OCI-LY1 (cell line): ENCODE measurements around the gene NDUFA3.

Experiments used
- H2AFZ ChIP-seq: fragments of 200-600 bp; sonication (generic), shearing (Covaris generic); 2 replicates; pipeline ENCODE4 v1.6.0; 2014; ENCODE audit warnings: antibody characterized with exemption, mild to moderate bottlenecking, low read length
- H3F3A ChIP-seq: fragments of 200-600 bp; sonication (generic), shearing (Covaris generic); 2 replicates; pipeline ENCODE4 v1.6.0; 2014; ENCODE audit warnings: mild to moderate bottlenecking, antibody characterized with exemption, low read length, moderate library complexity; ENCODE audit not compliant: insufficient read depth
- H3K27ac ChIP-seq: fragments of 200-600 bp; sonication (generic); 2 replicates; pipeline ENCODE4 v1.5.1; 2014; ENCODE audit warnings: low read length, mixed run types, mild to moderate bottlenecking, low read depth; ENCODE audit not compliant: poor library complexity, severe bottlenecking
- H3K27me3 ChIP-seq: fragments of 200-600 bp; sonication (generic); 2 replicates; pipeline ENCODE4 v1.6.0; 2014; ENCODE audit warnings: antibody characterized with exemption, mild to moderate bottlenecking, low read length, moderate library complexity; ENCODE audit not compliant: insufficient read depth
- H3K36me3 ChIP-seq: fragments of 200-600 bp; sonication (generic); 2 replicates; pipeline ENCODE4 v1.6.1; 2014; ENCODE audit warnings: mild to moderate bottlenecking, antibody characterized with exemption, low read length, moderate library complexity, mixed read lengths; ENCODE audit not compliant: insufficient read depth
- H3K4me1 ChIP-seq: fragments of 200-600 bp; sonication (generic); 2 replicates; pipeline ENCODE4 v1.5.1; 2014; ENCODE audit warnings: mild to moderate bottlenecking, low read length, moderate library complexity; ENCODE audit not compliant: insufficient read depth, severe bottlenecking
- H3K4me2 ChIP-seq: fragments of 200-600 bp; sonication (generic), shearing (Covaris generic); 2 replicates; pipeline ENCODE4 v1.6.1; 2014; ENCODE audit warnings: low read length
- H3K4me3 ChIP-seq: fragments of 200-600 bp; sonication (generic); 2 replicates; pipeline ENCODE4 v1.5.1; 2014; ENCODE audit warnings: low read length, low read depth, mild to moderate bottlenecking, mixed read lengths; ENCODE audit not compliant: poor library complexity, severe bottlenecking
- H3K79me2 ChIP-seq: fragments of 200-600 bp; shearing (Covaris generic); 2 replicates; pipeline ENCODE4 v1.6.1; 2016; ENCODE audit warnings: mixed run types, low read length, mixed read lengths; ENCODE audit not compliant: insufficient read depth
- H3K9ac ChIP-seq: fragments of 200-600 bp; sonication (generic), shearing (Covaris generic); 2 replicates; pipeline ENCODE4 v1.6.1; 2014; ENCODE audit warnings: mild to moderate bottlenecking, low read length, mixed read lengths
- H3K9me2 ChIP-seq: fragments of 200-600 bp; sonication (generic), shearing (Covaris generic); 2 replicates; pipeline ENCODE4 v1.6.1; 2014; ENCODE audit warnings: low read depth, mild to moderate bottlenecking, low read length, mixed read lengths
- H3K9me3 ChIP-seq: fragments of 200-600 bp; shearing (Covaris generic); 2 replicates; pipeline ENCODE4 v1.6.1; 2014; ENCODE audit warnings: low read length, mixed read lengths
- H4K20me1 ChIP-seq: fragments of 200-600 bp; sonication (generic), shearing (Covaris generic); 2 replicates; pipeline ENCODE4 v1.6.0; 2016; ENCODE audit warnings: mild to moderate bottlenecking, low read length; ENCODE audit not compliant: insufficient read depth
- CTCF ChIP-seq: fragments of 200-600 bp; sonication (generic), shearing (Covaris generic); IDR thresholded peaks from 2 replicates; pipeline ENCODE4 v1.5.1; 2017; ENCODE audit warnings: mild to moderate bottlenecking, antibody characterized with exemption, low read length, moderate library complexity, mixed read lengths
- EZH2 ChIP-seq: fragments of 200-600 bp; sonication (generic), shearing (Covaris generic); IDR thresholded peaks from 2 replicates; pipeline ENCODE4 v1.8.0; 2017; ENCODE audit warnings: borderline replicate concordance, mixed run types, mild to moderate bottlenecking, antibody characterized with exemption, low read length, moderate library complexity, mixed read lengths

The NDUFA3 gene

GRCh38 chr19:54069470-54069869 lies 33.2 kb upstream of the NDUFA3 start:
- Histone ChIP-seq H3F3A (no peaks in the 10 kb centered on the region), H3K4me3 (no peak overlapping the region), H3K36me3 (no peaks in the 10 kb centered on the region), H3K9me2 (no peaks in the 10 kb centered on the region), H3K27ac (no peak overlapping the region), H3K9ac (no peak overlapping the region), H3K4me2 (no peak overlapping the region), H4K20me1 (no peaks in the 10 kb centered on the region), H2AFZ (no peak overlapping the region), H3K9me3 (no peaks in the 10 kb centered on the region), H3K4me1 (no peaks in the 10 kb centered on the region), H3K27me3 (peaks cover 3% of the 10 kb centered on the region; the same call in 1 of the 2 replicates), H3K79me2 (no peaks in the 10 kb centered on the region)
- TF ChIP-seq EZH2 (no peak), CTCF (no peak)

GRCh38 chr19:54073829-54074228 lies 28.8 kb upstream of the NDUFA3 start:
- no peak for TF ChIP-seq CTCF
- TF ChIP-seq EZH2, result no peak
- H3K4me3 ChIP-seq, result no peak overlapping the region
- H3K4me2 ChIP-seq, result no peak overlapping the region
- H3K9ac ChIP-seq, result no peak overlapping the region
- no peaks in the 10 kb centered on the region for H3K79me2 ChIP-seq
- H3K27ac ChIP-seq, result no peak overlapping the region
- no peaks in the 10 kb centered on the region for H3K9me2 ChIP-seq
- H3K36me3 ChIP-seq, result no peaks in the 10 kb centered on the region
- no peak overlapping the region for H2AFZ ChIP-seq
- no peaks in the 10 kb centered on the region for H3K9me3 ChIP-seq
- no peaks in the 10 kb centered on the region for H3K4me1 ChIP-seq
- no peaks in the 10 kb centered on the region for H3F3A ChIP-seq
- no peaks in the 10 kb centered on the region for H4K20me1 ChIP-seq
- peaks cover 3% of the 10 kb centered on the region; the same call in 1 of the 2 replicates for H3K27me3 ChIP-seq

- Histone ChIP-seq H3K27me3 (peaks cover 1% of the 10 kb centered on the region; the same call in 1 of the 2 replicates), H3K36me3 (no peaks in the 10 kb centered on the region), H3K4me3 (no peak overlapping the region), H3F3A (no peaks in the 10 kb centered on the region), H3K9ac (no peak overlapping the region), H3K4me1 (no peaks in the 10 kb centered on the region), H3K9me3 (no peaks in the 10 kb centered on the region), H3K79me2 (no peaks in the 10 kb centered on the region), H3K4me2 (no peak overlapping the region), H2AFZ (no peak overlapping the region), H4K20me1 (no peaks in the 10 kb centered on the region), H3K27ac (no peak overlapping the region), H3K9me2 (no peaks in the 10 kb centered on the region)
- TF ChIP-seq EZH2 (no peak), CTCF (no peak)
These were observed 27.8 kb upstream of the NDUFA3 start for GRCh38 chr19:54074851-54075250.
